NCI-H345 treated with DMSO at 0.1 percent for 48 hours (cell line): Measurements from ENCODE around the gene C10orf62.
"Not testable (repeated sequence)": the region's sequence is repeated elsewhere in the genome, so short reads cannot be mapped to it uniquely, and the experiment has no call there.

ENCODE experiments used
- DNase-seq: peaks from one replicate; lab custom pipeline; 2025; ENCODE audit not compliant: unreplicated experiment; lab: John Stamatoyannopoulos, UW

C10orf62 gene, protein sequence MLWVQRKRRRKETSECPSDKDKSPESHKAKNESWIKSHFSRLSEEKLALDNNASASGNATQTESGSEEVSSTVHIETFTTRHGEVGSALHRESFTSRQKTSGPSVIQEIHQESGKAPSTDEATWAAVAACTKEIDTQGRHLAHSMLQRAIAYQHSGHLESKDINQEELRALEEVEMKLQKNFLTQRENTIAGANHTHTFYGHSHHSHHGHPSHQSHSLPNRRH

DNA sequence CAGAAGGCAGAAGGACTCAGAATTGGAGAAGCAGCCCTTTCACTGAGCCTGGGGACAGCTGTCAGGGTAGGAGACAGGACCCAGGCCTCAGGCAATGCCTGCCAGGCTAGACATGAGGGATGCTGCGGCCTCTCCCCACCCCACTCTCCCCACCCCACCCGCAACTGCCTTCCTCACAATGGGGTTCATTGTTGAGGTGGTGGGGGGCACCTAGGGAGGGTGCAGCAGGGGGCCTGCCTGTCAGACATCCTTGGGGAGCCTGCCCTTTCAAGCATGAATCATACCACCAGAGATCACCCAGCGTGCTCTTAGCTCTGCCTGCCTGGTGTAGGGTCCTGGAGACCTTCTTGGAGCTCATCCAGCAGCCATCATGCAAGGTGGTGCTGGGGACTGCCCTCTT is at the start of gene C10orf62:
Gene C10orf62 (plus strand): TSS at position 243 of the 400 bp plus-strand sequence. CDS start 177 bp downstream, outside the sequence.
- no peak for DNase-seq

DNA sequence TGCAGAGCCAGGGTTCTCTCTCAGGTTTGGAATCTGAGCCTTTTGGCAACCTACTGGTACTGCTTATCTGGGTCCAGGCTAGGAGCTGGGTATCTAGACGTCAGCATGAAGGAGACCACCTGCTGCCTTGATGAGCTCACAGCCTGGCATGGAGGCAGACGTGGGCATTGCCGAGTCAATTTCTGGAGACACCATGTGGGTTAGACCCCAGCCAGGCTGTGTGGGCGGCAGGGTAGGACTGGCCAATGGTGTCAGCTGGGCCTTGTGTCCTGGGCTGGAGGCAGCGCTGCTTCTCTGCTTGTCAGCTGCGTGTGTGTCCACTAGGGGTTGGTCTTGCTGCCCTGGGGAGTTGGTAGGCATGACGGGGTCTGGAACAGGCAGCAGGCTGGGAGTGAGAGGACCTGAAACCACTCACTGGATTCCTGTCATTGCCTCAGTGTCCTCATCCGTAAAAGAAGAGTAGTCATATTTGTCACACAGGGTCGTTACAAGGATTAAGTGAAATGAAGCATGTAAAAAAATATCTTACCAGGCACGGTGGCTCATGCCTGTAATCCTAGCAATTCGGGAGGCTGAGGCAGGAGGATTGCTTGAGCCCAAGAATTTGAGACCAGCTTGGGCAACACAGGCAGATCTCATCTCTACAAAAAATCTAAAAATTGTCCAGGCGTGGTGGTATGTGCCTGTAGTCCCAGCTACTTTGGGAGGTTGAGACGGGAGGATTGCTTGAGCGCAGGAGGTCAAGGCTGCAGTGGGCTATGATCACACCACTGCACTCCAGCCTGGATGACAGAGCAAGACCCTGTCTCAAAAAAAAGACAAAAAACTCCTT is 48.6 kb upstream of the C10orf62 start:
- DNase-seq, result no peak

DNA sequence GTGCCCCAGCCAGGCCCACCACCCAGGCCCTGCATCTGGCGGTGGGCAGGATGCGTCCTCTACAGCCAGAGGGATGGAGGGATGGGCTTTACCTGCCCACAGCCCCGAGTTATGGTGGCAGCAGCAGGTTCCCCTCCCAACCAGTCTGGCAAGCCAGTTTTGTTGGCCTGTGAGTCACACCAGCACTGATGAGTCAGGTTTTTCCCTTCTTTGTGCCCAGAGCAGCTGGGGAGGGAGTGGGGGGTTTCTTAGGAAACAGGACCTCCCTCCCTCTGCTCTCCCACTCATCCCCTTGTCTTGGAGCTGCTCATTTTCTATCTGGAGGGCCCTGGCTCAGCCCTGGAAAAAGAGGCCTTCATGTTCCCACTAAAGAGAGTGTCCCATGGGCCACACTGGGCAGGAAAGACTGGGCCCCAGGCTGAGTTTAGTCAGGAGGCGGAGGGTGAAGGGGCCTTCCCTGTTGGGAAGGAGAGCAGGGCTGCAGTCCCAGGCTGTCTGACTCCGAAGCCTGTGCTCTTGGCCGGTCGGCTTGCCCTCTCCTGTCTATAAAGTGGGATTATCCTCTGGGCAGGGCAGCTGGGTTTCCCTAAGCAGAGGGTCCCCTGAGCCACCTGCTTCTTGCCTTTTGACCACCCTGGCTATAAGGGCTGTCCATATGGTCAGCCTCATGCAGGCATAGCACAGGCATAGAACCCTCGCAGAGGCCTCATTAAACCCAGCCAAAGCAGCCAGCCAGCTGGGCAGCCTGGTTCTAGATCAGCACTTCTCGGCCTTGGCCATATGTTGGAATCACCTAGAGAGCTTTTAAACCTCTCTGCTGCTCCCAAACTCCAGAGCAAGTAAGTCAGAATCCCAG is 47.1 kb upstream of the C10orf62 start:
- no peak for DNase-seq

DNA sequence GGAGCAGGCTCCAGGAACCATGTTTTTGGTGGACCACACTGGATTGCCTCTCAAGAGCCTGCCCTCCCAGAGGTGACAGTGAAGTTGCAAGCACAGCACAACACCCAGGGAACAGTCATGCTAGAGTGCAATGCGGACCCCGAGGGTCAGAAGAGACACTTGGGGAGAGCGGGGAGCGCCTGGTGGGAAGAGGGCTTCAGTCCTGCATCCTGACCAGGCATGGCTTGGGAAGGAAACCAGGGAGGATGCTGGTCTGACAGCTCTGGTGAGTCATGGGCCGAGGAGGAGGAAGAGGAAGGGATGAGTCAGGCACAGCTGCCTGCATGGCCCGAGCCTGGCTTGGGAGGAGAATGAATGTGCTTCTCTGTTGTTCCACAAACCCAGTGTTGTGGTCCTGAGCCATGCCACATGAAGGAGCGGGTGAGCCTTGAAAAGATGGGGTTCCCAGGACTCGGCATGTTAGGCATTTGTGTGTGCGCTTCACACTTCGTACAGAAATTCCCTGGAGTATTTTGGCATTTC is 46.4 kb upstream of the C10orf62 start:
- DNase-seq, result no peak

DNA sequence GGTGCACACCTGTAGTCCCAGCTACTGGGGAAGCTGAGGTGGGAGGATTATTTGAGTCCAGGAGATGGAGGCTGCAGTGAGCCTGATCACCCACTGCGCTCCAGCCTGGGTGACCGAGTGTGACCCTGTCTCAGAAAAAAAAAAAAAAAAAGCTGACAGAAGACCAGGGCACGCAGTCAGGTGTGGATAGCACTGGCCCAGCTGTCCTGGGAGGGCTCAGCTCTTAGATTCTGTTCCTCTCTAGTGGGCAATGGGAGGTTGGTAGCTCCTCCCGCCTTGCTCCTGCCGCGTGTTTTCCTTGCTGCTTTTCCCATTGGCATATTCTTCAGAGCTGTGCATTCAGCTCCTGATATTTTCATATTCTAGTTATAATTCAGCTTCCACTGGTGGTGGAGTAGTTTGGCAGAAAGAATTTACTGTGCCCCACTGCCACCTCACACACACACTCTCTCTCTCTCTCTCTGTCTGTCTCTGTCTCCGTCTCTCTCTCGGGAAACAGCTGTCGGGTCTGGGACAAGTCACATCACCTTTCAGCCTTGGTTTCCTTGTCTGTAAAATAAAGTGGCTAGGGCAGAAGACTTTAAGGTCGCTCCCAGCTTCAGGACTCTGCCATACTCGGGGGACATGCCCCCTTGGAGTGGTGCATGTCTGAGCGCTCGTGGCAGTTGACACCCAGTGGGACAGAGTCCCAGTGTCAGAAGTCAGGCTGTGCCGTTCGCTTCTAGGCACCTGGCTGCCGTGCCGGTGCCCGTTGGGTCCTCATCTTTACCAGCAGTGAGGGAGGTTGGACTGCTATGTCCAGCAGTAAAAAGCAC is 42.9 kb upstream of the C10orf62 start:
- DNase-seq, result no peak

DNA sequence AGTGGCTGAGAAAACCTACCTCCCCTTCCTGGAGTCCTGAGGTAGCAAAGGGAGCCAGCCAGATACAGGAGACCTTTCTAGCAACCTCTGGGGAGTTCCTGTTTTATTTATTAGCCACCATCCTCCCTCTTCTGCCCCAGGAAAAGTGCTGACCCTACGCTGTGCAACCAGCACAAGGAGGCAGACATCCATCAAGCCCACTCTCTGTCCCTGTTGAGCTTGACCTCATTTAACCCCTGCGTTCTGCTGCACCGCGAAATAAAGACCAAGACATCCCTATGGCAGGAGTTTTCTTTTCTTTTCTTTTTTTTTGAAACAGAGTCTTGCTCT is 42.3 kb upstream of the C10orf62 start:
- no peak for DNase-seq

DNA sequence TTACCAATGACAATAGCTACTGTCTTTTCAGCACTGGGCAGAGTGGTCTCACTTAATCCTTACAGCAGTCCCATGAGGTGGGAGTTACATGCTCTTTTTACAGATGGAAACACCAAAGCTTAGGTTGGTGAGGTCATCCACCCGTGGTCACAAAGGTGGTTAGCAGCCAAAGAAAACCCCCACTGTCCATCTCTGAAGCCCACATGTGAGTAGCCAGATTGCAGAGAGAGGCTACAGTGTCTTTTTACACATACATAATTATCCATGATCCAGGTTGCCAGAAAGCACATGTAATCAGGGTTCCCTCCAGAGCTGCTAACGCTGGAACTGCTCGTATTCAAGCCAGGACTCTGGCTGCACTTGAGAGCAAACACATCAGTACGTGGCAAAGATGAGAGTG is 41.6 kb upstream of the C10orf62 start:
- no peak for DNase-seq

DNA sequence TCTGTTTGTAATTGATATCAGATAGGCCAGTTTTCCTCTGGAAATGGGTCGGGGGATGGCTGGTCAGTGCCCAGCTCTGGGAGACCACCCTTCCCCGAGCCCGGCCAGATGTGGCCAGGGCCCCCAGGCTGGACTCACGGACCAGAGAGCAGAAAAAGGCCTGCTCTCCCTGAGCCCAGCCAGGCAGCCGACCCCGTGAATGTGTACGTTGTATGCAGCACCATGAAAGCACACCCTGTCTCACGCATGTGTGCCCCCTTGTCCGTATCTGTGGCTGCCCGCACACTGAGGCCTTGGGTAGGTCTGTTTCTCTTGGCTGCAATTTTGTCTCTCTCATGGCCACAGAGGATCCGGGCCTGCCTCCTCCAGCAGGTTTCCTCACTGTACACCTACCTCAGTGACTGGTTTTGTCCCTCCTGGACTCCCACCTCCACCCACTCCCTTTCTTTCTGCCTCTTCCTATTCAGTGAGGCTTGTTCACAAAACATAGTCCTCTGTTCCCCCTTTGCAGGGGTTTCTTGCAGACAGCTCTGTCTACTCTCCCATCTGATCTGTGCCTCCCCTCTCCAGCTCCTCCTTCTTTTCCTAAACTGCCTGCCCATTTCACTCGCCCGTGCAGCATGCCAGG is 40.6 kb upstream of the C10orf62 start:
- DNase-seq, result no peak

DNA sequence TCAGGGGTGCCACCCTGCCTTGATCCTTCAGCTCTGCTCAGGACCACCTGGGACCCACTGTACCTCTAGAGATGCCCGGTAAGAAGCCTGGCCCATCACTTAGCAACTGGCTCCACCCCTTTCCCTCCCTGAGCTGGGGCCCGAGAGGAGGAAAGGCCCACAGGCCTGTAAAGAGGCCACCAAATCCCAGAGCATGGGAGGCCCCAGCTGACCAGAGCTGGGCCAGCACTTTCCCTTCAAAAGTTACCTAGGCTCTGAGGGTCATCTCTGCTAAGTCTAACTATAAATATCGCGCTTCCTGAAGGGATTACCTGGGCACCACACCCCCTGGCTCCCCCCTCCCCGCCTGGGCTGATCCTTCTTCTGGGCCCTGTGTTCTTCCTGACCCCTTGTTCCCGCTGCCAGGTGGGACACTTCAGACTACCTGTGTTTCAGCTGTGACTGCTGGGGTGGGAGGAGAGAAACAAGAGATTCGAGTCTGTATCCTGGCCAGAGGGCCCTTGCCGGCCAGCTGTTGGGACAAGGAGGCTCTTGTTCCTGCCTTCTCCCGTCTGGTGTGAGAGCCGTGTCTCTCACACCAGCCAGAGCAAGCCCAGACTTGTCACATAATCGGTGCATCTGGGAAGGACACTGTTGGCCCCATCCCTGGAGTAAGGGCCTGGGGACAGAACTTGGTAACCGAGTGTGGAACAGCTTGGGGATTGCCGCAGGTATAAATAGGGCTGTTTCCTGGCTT is 39.8 kb upstream of the C10orf62 start:
- DNase-seq, result no peak

DNA sequence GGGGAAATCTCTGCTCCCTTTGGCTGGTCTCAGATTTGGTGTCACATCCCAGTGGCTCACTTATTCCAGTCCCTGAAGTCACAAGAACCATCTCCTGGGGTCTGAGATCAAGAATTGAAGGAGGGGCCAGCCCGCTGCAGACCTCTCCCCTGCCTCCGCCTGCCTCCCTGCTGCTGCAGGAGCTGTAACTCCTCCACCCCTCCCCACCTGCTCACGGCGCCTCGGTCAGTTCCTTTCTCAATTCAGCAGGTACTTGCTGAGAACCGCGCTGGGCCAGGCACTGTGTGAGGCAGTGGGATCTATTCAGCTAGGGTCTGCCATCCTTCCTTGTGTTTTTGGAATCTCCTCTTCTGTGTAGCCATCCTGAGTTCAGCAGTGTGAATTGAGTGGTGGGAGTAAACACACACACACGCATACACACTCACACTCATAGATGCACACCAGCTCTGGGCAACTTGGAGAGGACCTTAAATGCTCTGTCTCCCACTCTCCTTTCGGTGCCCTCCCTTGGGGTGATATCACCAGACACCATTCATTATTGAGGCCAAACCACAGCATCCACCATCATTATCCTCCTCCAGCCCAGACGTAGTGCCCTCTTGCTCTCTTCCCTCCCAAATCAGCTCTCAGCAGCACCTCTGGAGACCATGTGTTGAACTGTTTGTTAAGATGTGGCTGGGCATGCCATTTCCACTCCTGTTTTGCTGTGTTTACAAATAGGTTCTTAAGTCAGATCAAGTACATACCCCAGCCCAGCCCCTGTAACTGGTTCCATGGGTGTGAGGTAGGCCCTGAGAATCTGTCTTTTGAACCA is 39.0 kb upstream of the C10orf62 start:
- DNase-seq, result no peak

DNA sequence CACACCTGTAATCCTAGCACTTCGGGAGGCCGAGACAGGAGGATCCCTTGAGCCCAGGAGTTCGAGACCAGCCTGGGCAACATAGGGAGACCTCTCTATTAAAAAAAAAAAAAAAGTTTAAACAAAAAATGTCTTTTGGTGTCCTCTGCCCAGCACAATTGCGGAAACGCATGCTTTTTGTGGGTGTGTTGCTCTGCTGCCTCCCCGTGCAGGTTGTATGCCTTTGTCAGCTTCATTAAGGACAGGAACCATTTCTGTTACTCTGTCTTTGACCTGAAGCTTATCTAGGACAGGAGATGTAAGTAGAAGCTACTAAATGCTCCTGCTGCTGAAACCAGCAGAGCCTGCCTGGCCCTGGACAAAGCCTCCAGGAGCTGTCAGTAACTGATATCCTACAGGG is 38.2 kb upstream of the C10orf62 start:
- DNase-seq, result no peak

DNA sequence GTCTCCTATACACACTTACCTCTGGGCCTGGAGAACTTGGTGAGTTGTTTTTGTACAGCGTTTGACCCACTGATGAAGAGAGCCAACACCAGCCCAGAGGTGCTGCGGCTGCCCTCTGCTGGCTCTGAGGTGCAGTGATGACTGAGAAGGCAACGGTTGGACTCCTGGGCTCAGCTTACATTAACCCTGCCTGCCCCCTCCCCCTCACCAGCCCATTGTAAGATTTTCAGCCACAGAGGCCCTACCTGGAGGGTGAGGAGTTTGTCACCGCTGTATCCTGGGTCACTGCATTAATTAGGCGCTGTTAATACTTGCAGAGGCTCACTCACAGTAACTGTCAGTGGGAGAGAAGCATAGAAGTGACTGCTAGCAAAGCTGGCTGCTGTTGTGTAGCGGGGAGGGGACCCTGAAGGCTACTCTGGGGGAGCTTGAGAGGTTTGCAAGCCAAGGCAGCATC is 35.9 kb upstream of the C10orf62 start:
- peak; percentile 6 for DNase-seq

DNA sequence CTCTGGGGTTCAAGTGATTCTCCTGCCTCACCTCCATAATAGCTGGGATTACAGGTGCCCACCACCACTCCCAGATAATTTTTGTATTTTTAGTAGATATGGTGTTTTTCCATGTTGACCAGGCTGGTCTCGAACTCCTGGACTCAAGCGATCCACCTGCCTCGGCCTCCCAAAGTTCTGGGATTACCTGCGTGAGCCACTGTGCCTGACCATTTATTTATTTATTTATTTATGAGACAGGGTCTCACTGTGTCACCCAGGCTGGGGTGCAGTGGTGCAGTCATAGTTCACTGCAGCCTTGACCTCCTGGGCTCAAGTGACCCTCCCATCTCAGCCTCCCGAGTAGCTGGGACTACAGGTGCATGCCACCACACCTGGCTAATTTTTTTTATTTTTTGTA is 35.2 kb upstream of the C10orf62 start:
- DNase-seq, result not testable (repeated sequence)

DNA sequence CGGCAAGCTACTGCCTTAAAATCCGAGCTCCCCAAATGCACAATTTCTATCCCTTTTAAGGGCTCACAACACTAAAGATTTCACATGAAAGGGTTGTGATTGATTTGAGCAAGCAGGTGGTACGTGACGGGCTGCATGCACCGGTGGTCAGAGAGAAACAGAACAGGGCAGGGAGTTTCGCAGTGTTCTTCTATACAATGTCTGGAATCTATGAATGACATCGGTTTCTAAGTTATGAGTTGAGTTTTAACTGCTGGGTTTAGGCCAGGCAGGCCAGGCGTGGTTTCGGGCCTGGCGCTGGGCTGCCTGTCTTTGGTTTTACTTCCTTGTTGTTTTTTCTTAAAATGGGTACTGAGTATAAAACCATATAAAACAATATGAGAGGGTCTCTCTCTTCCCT is 34.0 kb upstream of the C10orf62 start:
- DNase-seq, result not testable (repeated sequence)

DNA sequence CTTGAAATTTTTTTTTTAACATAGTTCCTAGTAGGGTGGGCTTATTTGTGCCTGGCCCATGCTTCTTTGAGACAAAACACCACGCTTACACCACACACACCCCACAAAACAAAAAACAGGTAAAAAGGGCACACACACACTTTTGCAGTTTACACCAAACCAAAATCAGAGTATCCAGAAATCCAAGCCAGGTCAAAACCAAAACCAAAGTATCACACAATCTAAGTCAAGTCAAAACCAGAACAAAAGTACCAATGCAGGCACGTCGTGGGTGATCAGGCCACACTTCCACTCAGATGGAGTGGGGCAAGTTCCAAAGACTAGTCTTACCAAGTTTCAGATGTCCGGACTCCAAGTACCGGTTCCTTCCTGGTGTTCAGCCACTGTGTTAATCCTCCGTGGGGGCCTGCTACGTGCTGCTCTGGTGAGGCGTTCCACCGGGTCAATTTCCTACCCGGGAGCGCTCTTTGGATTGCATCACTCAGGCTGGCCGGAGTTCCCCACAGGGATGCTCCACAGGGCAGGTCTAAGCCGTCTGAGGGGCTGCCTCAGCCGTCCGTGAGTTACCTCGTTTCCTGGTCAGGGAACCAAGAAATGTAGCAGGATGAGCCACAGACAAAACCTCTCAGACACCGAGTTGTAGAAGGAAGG is 28.7 kb upstream of the C10orf62 start:
- DNase-seq, result not testable (repeated sequence)

DNA sequence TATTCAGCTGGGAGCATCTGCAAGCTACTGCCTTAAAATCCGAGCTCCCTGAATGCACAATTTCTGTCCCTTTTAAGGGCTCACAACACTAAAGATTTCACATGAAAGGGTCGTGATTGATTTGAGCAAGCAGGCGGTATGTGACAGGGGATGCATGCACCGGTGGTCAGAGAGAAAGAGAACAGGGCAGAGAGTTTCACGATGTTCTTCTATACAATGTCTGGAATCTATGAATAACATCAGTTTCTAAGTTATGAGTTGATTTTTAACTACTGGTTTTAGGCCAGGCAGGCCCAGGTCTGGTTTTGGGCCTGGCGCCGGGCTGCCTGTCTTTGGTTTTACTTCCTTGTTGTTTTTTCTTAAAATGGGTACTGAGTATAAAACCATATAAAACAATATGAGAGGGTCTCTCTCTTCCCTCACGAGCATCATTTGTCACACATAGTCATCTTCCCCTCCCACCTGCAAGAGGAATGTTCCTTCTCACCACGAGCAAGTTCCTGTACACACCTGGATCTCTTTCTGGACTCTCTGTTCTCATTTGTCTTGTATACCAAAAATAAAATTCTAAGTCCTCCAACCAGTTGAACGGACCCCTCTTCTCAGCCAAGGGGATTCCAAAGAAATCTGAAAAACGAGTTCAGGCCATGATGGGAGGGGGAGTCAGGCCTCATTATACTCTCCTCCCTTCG is 28.0 kb upstream of the C10orf62 start:
- not testable (repeated sequence) for DNase-seq

DNA sequence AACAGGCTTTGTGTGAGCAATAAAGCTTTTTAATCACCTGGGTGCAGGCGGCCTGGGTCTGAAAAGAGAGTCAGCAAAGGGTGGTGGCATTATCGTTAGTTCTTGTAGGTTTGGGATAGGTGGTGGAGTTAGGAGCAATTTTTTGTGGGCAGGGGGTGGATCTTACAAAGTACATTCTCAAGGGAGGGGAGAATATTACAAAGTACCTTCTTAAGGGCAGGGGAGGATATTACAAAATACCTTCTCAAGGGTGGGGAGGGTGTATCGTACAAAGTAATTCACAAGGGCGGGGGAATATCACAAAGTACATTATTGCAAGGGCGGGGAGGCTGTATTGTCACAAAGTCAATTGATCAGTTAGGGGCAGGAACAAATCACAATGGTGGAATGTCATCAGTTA is 27.2 kb upstream of the C10orf62 start:
- not testable (repeated sequence) for DNase-seq
